WTC11 (cell line): ENCODE results near the gene RYR3. TPM values are rescaled to one million over a fixed set of nuclear protein-coding genes. Genes with fewer than 3 reads are reported as not detected.
A peak's percentile ranks its signal among the peaks of the same experiment; 100 is the strongest.

Experiments used
- ATAC-seq: fragments of 200-7000 bp; cut with Tn5 transposase; 2 replicates; pipeline ENCODE4 v1.10.0; 2021; ENCODE audit warnings: mild to moderate bottlenecking, moderate library complexity
- CTCF ChIA-PET: fragments of 300-600 bp; sonication (Branson Sonifier 250); formaldehyde crosslinking; loops from one replicate; lab custom pipeline; 2021; ENCODE audit warnings: antibody characterized with exemption; lab: Charles Lee
- POLR2A ChIA-PET: fragments of 350-600 bp; sonication (Branson Sonifier 250); formaldehyde crosslinking; loops from one replicate; lab custom pipeline; 2021; ENCODE audit warnings: antibody characterized with exemption; lab: Charles Lee
- DNase-seq: peaks from one replicate; pipeline ENCODE4 v3.0.0; 2021; ENCODE audit warnings: low spot score
- H3K27ac Mint-ChIP-seq: 2 replicates; pipeline ENCODE4 v1.8.0; 2021; ENCODE audit warnings: mixed read lengths
- H3K27me3 Mint-ChIP-seq: 2 replicates; pipeline ENCODE4 v1.8.0; 2021; ENCODE audit warnings: low read depth, mild to moderate bottlenecking, moderate library complexity, mixed read lengths
- H3K36me3 Mint-ChIP-seq: 2 replicates; pipeline ENCODE4 v1.8.0; 2021; ENCODE audit warnings: mixed read lengths
- H3K4me1 Mint-ChIP-seq: 2 replicates; pipeline ENCODE4 v1.8.0; 2022; ENCODE audit warnings: mixed read lengths
- H3K4me3 Mint-ChIP-seq: 2 replicates; pipeline ENCODE4 v1.8.0; 2021; ENCODE audit warnings: mild to moderate bottlenecking, moderate library complexity, mixed read lengths
- H3K9me3 Mint-ChIP-seq: 2 replicates; pipeline ENCODE4 v1.8.0; 2021; ENCODE audit warnings: mixed read lengths
- FOXK1 ChIP-seq: sonication (generic); formaldehyde crosslinking; IDR thresholded peaks from 2 replicates; pipeline ENCODE4 v1.8.0; 2022; ENCODE audit warnings: mild to moderate bottlenecking, moderate library complexity, missing genetic modification reagents
- FOXP1 ChIP-seq: sonication (generic); formaldehyde crosslinking; IDR thresholded peaks from 2 replicates; pipeline ENCODE4 v1.8.0; 2022; ENCODE audit warnings: missing genetic modification reagents, mild to moderate bottlenecking, moderate library complexity, borderline replicate concordance
- FOXP4 ChIP-seq: sonication (generic); formaldehyde crosslinking; IDR thresholded peaks from 2 replicates; pipeline ENCODE4 v1.8.0; 2022; ENCODE audit warnings: mild to moderate bottlenecking, missing genetic modification reagents
- GABPB1 ChIP-seq: sonication (generic); formaldehyde crosslinking; IDR thresholded peaks from 2 replicates; pipeline ENCODE4 v1.8.1; 2023; ENCODE audit warnings: mild to moderate bottlenecking, missing genetic modification reagents
- GTF2I ChIP-seq: fragments of 250-450 bp; sonication (Bioruptor Pico); conservative IDR thresholded peaks from 2 replicates; pipeline ENCODE4 v1.4.0; 2021; ENCODE audit warnings: mild to moderate bottlenecking
- HMGA2 ChIP-seq: fragments of 250-450 bp; sonication (Bioruptor Pico); IDR thresholded peaks from 2 replicates; pipeline ENCODE4 v1.4.0; 2021; ENCODE audit warnings: mild to moderate bottlenecking, moderate library complexity
- STAT6 ChIP-seq: sonication (generic); formaldehyde crosslinking; conservative IDR thresholded peaks from 2 replicates; pipeline ENCODE4 v1.8.1; 2023; ENCODE audit warnings: mild to moderate bottlenecking, low read depth, missing genetic modification reagents, moderate library complexity
- ZBTB43 ChIP-seq: sonication (generic); formaldehyde crosslinking; IDR thresholded peaks from 2 replicates; pipeline ENCODE4 v1.8.1; 2023; ENCODE audit warnings: mild to moderate bottlenecking, missing genetic modification reagents
- ZNF232 ChIP-seq: sonication (generic); formaldehyde crosslinking; IDR thresholded peaks from 2 replicates; pipeline ENCODE4 v1.8.0; 2022; ENCODE audit warnings: mild to moderate bottlenecking, missing genetic modification reagents
- ZNF263 ChIP-seq: sonication (generic); formaldehyde crosslinking; IDR thresholded peaks from 2 replicates; pipeline ENCODE4 v1.8.1; 2022; ENCODE audit warnings: low read depth, mild to moderate bottlenecking, moderate library complexity, missing genetic modification reagents
- ZSCAN18 ChIP-seq: fragments of 250-450 bp; sonication (Bioruptor Pico); IDR thresholded peaks from 2 replicates; pipeline ENCODE4 v2.1.2; 2022; ENCODE audit warnings: mild to moderate bottlenecking, moderate library complexity
- total RNA-seq: library from RNA; stranded (reverse); gene quantifications from 3 replicates; pipeline ENCODE4 v1.2.3, GENCODE V29; 2021
- TF ChIP-seq, protein P1 (sequence below): fragments of 200-600 bp; IDR thresholded peaks from 2 replicates; pipeline ENCODE4 v1.8.0; 2022; ENCODE audit warnings: antibody characterized with exemption
- TF ChIP-seq, protein P2 (sequence below): sonication (generic); formaldehyde crosslinking; IDR thresholded peaks from 2 replicates; pipeline ENCODE4 v1.8.1; 2023; ENCODE audit warnings: mild to moderate bottlenecking, missing genetic modification reagents, borderline replicate concordance
- TF ChIP-seq, protein P3 (sequence below): sonication (generic); formaldehyde crosslinking; IDR thresholded peaks from 2 replicates; pipeline ENCODE4 v1.8.1; 2023; ENCODE audit warnings: mild to moderate bottlenecking, missing genetic modification reagents

The RYR3 gene
- total RNA-seq, 1 experiment from 2014 or later: 1.4 TPM

GRCh38 chr15:33675246-33675645, 364.5 kb downstream of the RYR3 start:
- ATAC-seq (peak; percentile 79), DNase-seq (no peak)
- Mint-ChIP-seq H3K27me3 (no peaks in the 10 kb centered on the region; the same call in 1 of the 2 replicates), H3K9me3 (no peaks in the 10 kb centered on the region), H3K27ac (no peak overlapping the region), H3K4me3 (no peak overlapping the region), H3K4me1 (peaks cover 7% of the 10 kb centered on the region), H3K36me3 (no peaks in the 10 kb centered on the region)
- TF ChIP-seq, protein P1, sequence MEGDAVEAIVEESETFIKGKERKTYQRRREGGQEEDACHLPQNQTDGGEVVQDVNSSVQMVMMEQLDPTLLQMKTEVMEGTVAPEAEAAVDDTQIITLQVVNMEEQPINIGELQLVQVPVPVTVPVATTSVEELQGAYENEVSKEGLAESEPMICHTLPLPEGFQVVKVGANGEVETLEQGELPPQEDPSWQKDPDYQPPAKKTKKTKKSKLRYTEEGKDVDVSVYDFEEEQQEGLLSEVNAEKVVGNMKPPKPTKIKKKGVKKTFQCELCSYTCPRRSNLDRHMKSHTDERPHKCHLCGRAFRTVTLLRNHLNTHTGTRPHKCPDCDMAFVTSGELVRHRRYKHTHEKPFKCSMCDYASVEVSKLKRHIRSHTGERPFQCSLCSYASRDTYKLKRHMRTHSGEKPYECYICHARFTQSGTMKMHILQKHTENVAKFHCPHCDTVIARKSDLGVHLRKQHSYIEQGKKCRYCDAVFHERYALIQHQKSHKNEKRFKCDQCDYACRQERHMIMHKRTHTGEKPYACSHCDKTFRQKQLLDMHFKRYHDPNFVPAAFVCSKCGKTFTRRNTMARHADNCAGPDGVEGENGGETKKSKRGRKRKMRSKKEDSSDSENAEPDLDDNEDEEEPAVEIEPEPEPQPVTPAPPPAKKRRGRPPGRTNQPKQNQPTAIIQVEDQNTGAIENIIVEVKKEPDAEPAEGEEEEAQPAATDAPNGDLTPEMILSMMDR: peak; percentile 52; the same call in 1 of the 2 replicates
- TF ChIP-seq FOXK1 (CRISPR knock-in tag): no peak
- ChIA-PET POLR2A (interaction anchor here (0.6 kb wide), 2 partner anchors 291 to 354 kb away, joined by 3 to 4 read pairs; no protein-coding TSS in a partner anchor), CTCF (interaction anchor here (1.0 to 2.9 kb wide), 3 partner anchors 26 to 383 kb away, joined by 3 to 9 read pairs (median 9); partner anchors contain the start of gene RYR3)

DNA sequence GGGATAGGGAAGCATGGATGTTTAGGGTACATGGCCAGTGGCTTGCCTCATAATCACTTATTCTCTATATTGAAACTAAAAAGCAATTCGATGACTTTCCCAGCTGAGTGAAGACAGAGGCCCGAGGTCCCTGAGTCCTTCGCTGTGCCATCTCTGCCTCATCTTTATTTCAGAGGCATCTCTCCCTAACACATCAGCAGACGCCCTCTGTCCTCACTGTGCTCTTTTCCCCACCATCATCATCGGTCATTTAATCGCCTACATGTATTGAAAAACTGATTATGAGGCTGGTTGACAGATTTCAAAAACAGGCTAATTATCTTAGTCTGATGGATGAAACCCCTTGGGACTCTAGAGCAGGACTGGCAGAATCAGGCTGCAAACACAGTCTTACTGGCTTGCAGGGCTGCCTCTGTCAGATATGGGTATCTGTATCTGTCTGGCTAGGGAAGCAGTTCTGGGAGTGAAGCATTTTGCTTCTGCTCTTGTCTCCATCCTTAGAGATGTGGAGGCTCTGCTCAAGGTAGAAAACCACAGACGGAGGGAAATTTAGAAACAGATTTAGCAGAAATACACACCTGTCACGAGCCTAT, 366.6 kb downstream of the RYR3 start:
- no peaks in the 10 kb centered on the region for H3K36me3 Mint-ChIP-seq
- H3K4me1 Mint-ChIP-seq: peaks cover 11% of the 10 kb centered on the region
- POLR2A ChIA-PET: no interaction called here
- H3K27me3 Mint-ChIP-seq: no peaks in the 10 kb centered on the region; the same call in 1 of the 2 replicates
- CTCF ChIA-PET: no interaction called here
- TF ChIP-seq, protein P2, sequence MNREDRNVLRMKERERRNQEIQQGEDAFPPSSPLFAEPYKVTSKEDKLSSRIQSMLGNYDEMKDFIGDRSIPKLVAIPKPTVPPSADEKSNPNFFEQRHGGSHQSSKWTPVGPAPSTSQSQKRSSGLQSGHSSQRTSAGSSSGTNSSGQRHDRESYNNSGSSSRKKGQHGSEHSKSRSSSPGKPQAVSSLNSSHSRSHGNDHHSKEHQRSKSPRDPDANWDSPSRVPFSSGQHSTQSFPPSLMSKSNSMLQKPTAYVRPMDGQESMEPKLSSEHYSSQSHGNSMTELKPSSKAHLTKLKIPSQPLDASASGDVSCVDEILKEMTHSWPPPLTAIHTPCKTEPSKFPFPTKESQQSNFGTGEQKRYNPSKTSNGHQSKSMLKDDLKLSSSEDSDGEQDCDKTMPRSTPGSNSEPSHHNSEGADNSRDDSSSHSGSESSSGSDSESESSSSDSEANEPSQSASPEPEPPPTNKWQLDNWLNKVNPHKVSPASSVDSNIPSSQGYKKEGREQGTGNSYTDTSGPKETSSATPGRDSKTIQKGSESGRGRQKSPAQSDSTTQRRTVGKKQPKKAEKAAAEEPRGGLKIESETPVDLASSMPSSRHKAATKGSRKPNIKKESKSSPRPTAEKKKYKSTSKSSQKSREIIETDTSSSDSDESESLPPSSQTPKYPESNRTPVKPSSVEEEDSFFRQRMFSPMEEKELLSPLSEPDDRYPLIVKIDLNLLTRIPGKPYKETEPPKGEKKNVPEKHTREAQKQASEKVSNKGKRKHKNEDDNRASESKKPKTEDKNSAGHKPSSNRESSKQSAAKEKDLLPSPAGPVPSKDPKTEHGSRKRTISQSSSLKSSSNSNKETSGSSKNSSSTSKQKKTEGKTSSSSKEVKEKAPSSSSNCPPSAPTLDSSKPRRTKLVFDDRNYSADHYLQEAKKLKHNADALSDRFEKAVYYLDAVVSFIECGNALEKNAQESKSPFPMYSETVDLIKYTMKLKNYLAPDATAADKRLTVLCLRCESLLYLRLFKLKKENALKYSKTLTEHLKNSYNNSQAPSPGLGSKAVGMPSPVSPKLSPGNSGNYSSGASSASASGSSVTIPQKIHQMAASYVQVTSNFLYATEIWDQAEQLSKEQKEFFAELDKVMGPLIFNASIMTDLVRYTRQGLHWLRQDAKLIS (CRISPR knock-in tag): no peak
- no peak for TF ChIP-seq GABPB1 (CRISPR knock-in tag)
- TF ChIP-seq, all 79 proteins: peak for 0
- Mint-ChIP-seq H3K9me3 (no peaks in the 10 kb centered on the region), H3K4me3 (no peak overlapping the region), H3K27ac (no peak overlapping the region)
- ATAC-seq (no peak), DNase-seq (no peak)

- ChIA-PET POLR2A (no interaction called here), CTCF (no interaction called here)
- TF ChIP-seq ZNF232 (CRISPR knock-in tag) (no peak), FOXP1 (no peak), ZNF263 (no peak), GTF2I (CRISPR knock-in tag) (no peak), STAT6 (CRISPR knock-in tag) (no peak), ZSCAN18 (no peak), FOXP4 (CRISPR knock-in tag) (no peak), HMGA2 (CRISPR knock-in tag) (no peak), ZBTB43 (CRISPR knock-in tag) (no peak)
- TF ChIP-seq, protein P3, sequence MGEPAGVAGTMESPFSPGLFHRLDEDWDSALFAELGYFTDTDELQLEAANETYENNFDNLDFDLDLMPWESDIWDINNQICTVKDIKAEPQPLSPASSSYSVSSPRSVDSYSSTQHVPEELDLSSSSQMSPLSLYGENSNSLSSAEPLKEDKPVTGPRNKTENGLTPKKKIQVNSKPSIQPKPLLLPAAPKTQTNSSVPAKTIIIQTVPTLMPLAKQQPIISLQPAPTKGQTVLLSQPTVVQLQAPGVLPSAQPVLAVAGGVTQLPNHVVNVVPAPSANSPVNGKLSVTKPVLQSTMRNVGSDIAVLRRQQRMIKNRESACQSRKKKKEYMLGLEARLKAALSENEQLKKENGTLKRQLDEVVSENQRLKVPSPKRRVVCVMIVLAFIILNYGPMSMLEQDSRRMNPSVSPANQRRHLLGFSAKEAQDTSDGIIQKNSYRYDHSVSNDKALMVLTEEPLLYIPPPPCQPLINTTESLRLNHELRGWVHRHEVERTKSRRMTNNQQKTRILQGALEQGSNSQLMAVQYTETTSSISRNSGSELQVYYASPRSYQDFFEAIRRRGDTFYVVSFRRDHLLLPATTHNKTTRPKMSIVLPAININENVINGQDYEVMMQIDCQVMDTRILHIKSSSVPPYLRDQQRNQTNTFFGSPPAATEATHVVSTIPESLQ (CRISPR knock-in tag): no peak
Observed at GRCh38 chr15:33678176-33678575, 367.4 kb downstream of the RYR3 start.

More at GRCh38 chr15:33678176-33678575, 367.4 kb downstream of the RYR3 start:
- no peaks in the 10 kb centered on the region; the same call in 1 of the 2 replicates for H3K27me3 Mint-ChIP-seq
- H3K4me1 Mint-ChIP-seq: peaks cover 12% of the 10 kb centered on the region
- no peak overlapping the region for H3K27ac Mint-ChIP-seq
- H3K4me3 Mint-ChIP-seq: no peak overlapping the region
- no peak for DNase-seq
- no peaks in the 10 kb centered on the region for H3K36me3 Mint-ChIP-seq
- no peak for ATAC-seq
- H3K9me3 Mint-ChIP-seq: no peaks in the 10 kb centered on the region
